Activated naive CD4-positive, alpha-beta T cell treated with anti-CD3 and anti-CD28 coated beads, Interleukin-2, amount 10 ng/mL, durations not matched to agents 7 days and 5 days (primary cell): ENCODE data around the gene ZNF69.

Experiments
- CTCF ChIA-PET: fragments of 350-600 bp; sonication (Branson Sonifier 250); formaldehyde crosslinking; loops from one replicate; lab custom pipeline; 2021; ENCODE audit warnings: antibody characterized with exemption; lab: Charles Lee
- DNase-seq: peaks from one replicate; pipeline ENCODE4 v3.0.0-alpha.2; 2020
- H3K27ac Mint-ChIP-seq: one replicate; pipeline ENCODE4 v1.8.0; 2021; ENCODE audit warnings: mild to moderate bottlenecking, moderate library complexity, mixed read lengths
- H3K27me3 Mint-ChIP-seq: one replicate; pipeline ENCODE4 v1.8.0; 2021; ENCODE audit warnings: mild to moderate bottlenecking, mixed read lengths
- H3K36me3 Mint-ChIP-seq: one replicate; pipeline ENCODE4 v1.8.0; 2021; ENCODE audit warnings: mixed read lengths
- H3K4me1 Mint-ChIP-seq: one replicate; pipeline ENCODE4 v1.8.0; 2021; ENCODE audit warnings: mixed read lengths
- H3K4me3 Mint-ChIP-seq: one replicate; pipeline ENCODE4 v1.8.0; 2021; ENCODE audit warnings: mild to moderate bottlenecking, moderate library complexity, mixed read lengths
- H3K9me3 Mint-ChIP-seq: one replicate; pipeline ENCODE4 v1.8.0; 2021; ENCODE audit warnings: mixed read lengths

Gene ZNF69

GRCh38 chr19:11950312-11950711 is 62.7 kb downstream of the ZNF69 start:
- Mint-ChIP-seq H3K27ac (no peak overlapping the region), H3K4me1 (no peaks in the 10 kb centered on the region), H3K27me3 (no peaks in the 10 kb centered on the region), H3K4me3 (no peak overlapping the region), H3K36me3 (peaks cover 76% of the 10 kb centered on the region), H3K9me3 (peaks cover 80% of the 10 kb centered on the region)
- CTCF ChIA-PET, result interaction anchor here (0.6 kb wide), 1 partner anchor 22 kb away, joined by 4 read pairs; no protein-coding TSS in a partner anchor
- no peak for DNase-seq
